K562 (cell line): Measurements from ENCODE around the gene RHEBL1. TPM values are rescaled to one million over a fixed set of nuclear protein-coding genes. Genes with fewer than 3 reads are reported as not detected.
A peak's percentile ranks its signal among the peaks of the same experiment; 100 is the strongest.

Experiments used
- ATF4 ChIP-seq: fragments of 450-650 bp; formaldehyde crosslinking; IDR thresholded peaks from 2 replicates; pipeline ENCODE4 v1.4.0; 2022; ENCODE audit warnings: mild to moderate bottlenecking, moderate library complexity
- ELK1 ChIP-seq: sonication (generic); formaldehyde crosslinking; IDR thresholded peaks from 2 replicates; pipeline ENCODE4 v1.8.1; 2022; ENCODE audit warnings: missing genetic modification reagents
- HBP1 ChIP-seq: fragments of 450-650 bp; formaldehyde crosslinking; IDR thresholded peaks from 2 replicates; pipeline ENCODE4 v1.4.0; 2022; ENCODE audit warnings: missing genetic modification characterization
- MEF2A ChIP-seq: IDR thresholded peaks from 2 replicates; pipeline ENCODE4 v1.6.1; 2011; ENCODE audit warnings: low read depth, mild to moderate bottlenecking, low read length, moderate library complexity; ENCODE audit not compliant: control insufficient read depth
- NR0B1 ChIP-seq: fragments of 450-650 bp; IDR thresholded peaks from one replicate; pipeline ENCODE4 v1.6.1; 2018; ENCODE audit warnings: mild to moderate bottlenecking, moderate library complexity; ENCODE audit not compliant: partially characterized antibody
- RBM22 ChIP-seq: fragments of 200-400 bp; formaldehyde crosslinking; IDR thresholded peaks from 2 replicates; pipeline ENCODE4 v1.6.1; 2018; ENCODE audit warnings: low read length, low read depth; ENCODE audit not compliant: poor library complexity, severe bottlenecking
- SMAD1 ChIP-seq: fragments of 150-350 bp; IDR thresholded peaks from 2 replicates; pipeline ENCODE4 v1.6.1; 2014; ENCODE audit warnings: low read length, low read depth; ENCODE audit not compliant: partially characterized antibody
- SRF ChIP-seq, 2 experiments: fragments of 250-450, 450-650 bp in 1 of 2; sonication (Bioruptor Pico) in 1 of 2; sonication (generic) in 1 of 2; formaldehyde crosslinking; IDR thresholded peaks; 2 replicates each; pipeline versions ENCODE4 v1.5.0 to v1.5.1; 2020 to 2022; ENCODE audit warnings: mild to moderate bottlenecking in 1 of 2, missing genetic modification reagents in 1 of 2
- TSHZ1 ChIP-seq: fragments of 250-450 bp; sonication (Bioruptor Pico); IDR thresholded peaks from 2 replicates; pipeline ENCODE4 v1.4.0; 2020; ENCODE audit warnings: mild to moderate bottlenecking, moderate library complexity
- ZBTB43 ChIP-seq: sonication (generic); formaldehyde crosslinking; IDR thresholded peaks from 2 replicates; pipeline ENCODE4 v1.8.0; 2023; ENCODE audit warnings: mild to moderate bottlenecking, missing genetic modification reagents
- ZNF436 ChIP-seq: fragments of 250-450, 450-650 bp; sonication (Bioruptor Pico); formaldehyde crosslinking; IDR thresholded peaks from 2 replicates; pipeline ENCODE4 v1.7.0; 2020; ENCODE audit warnings: mild to moderate bottlenecking
- ZNF740 ChIP-seq, 3 experiments: fragments of 200-800 bp in 1 of 3; sonication (Bioruptor generic) in 1 of 3; sonication (generic) in 1 of 3; formaldehyde crosslinking in 1 of 3; IDR thresholded peaks; 2 replicates each; pipeline versions ENCODE4 v1.6.1 to v1.8.0; 2016 to 2022; ENCODE audit warnings: mild to moderate bottlenecking in 2 of 3, missing compliant biosample characterization in 2 of 3, missing genetic modification characterization in 2 of 3, missing genetic modification reagents in 1 of 3
- ZZZ3 ChIP-seq: fragments of 450-650 bp; IDR thresholded peaks from 2 replicates; pipeline ENCODE4 v1.6.1; 2016; ENCODE audit warnings: antibody characterized with exemption, mild to moderate bottlenecking, moderate library complexity
- polyA plus RNA-seq, 8 experiments: library from polyadenylated mRNA; depleted of rRNA in 4 of 8; stranded (reverse) in 5 of 8; unstranded in 3 of 8; fragments of >200 nt; fragmentation: Nextera tagmentation in 2 of 8; fragmentation: Illumina TruSeq in 1 of 8; extraction: Ambion mirVana in 2 of 8; extraction: Trizol in 1 of 8; gene quantifications; 2 replicates each; pipeline versions ENCODE4 v1.2.1 to v1.2.3, GENCODE V29; 2011 to 2014; ENCODE audit warnings: inconsistent platforms in 1 of 8, missing spikeins in 1 of 8
- total RNA-seq, 7 experiments: library from RNA; depleted of rRNA in 6 of 7; stranded (reverse); fragments of >200 nt in 6 of 7; fragmentation: Illumina TruSeq in 2 of 7; extraction: Trizol in 2 of 7; gene quantifications; 2 replicates each; pipeline versions ENCODE4 v1.2.1 to v1.2.3, GENCODE V29; 2011 to 2021; ENCODE audit warnings: low replicate concordance in 1 of 7

Gene RHEBL1
- total and polyA plus RNA-seq, 9 of the 15 experiments (the other 6 are each of a cell fraction or from before 2014, with no cell fraction given) = 4.3 to 36.1 (median 8.2) TPM

- TF ChIP-seq NR0B1 = no peak
- TF ChIP-seq SMAD1 = no peak
- peak in 1 of 2 experiments; percentile 79; a peak in 1 of 4 replicates for TF ChIP-seq SRF (CRISPR knock-in tag; IDR thresholded peaks at IDR 0.05)
- TF ChIP-seq ZBTB43 (CRISPR knock-in tag) = no peak
- TF ChIP-seq RBM22 = no peak
- no peak for TF ChIP-seq ELK1 (CRISPR knock-in tag)
- no peak for TF ChIP-seq ZZZ3
- TF ChIP-seq ZNF740 (CRISPR knock-in tag; IDR thresholded peaks at IDR 0.05) = no peak
- TF ChIP-seq ZNF740 (tag; IDR thresholded peaks at IDR 0.05) = no peak
- no peak for TF ChIP-seq TSHZ1
- no peak for TF ChIP-seq MEF2A
- TF ChIP-seq ZNF436 (CRISPR knock-in tag) = no peak
- 0 out of 2 replicates have a peak, but pooled peaks have one; percentile 55 for TF ChIP-seq ATF4 (CRISPR knock-in tag)
- TF ChIP-seq HBP1 (CRISPR knock-in tag) = 0 out of 2 replicates have a peak, but pooled peaks have one; percentile 8
Observed at GRCh38 chr12:49069507-49070346, at the start of gene RHEBL1 (continued).
